Sciatic nerve (tissue), 2 donors: Measurements from ENCODE around the gene ZDHHC22. TPM values are rescaled to one million over a fixed set of nuclear protein-coding genes. Genes with fewer than 3 reads are reported as not detected.
"Not testable (repeated sequence)": the region's sequence is repeated elsewhere in the genome, so short reads cannot be mapped to it uniquely, and the experiment has no call there.

Experiments used
- ATAC-seq: fragments of 200-7000 bp; cut with Tn5 transposase; one replicate; pipeline ENCODE4 v1.9.1; 2020; ENCODE audit warnings: mild to moderate bottlenecking, moderate library complexity
- DNase-seq: peaks from one replicate; pipeline ENCODE4 v3.0.0-alpha.2; 2020; ENCODE audit warnings: low spot score
- intact Hi-C: fragments of 100-400 bp; cut with DNase I; formaldehyde crosslinking; loops from one replicate; pipeline ENCODE4 v1.14.2; 2022
- total RNA-seq: library from RNA; stranded (reverse); fragmentation: NEBNext Ultra II Directional; extraction: Animal tissue kit (Norgen Biotek cat#: 25700); gene quantifications from one replicate; pipeline ENCODE4 v1.2.1, GENCODE V29; 2021
- donor health status: DM: no; HTN: no; CAD: no.
- donor health status: DM: no; HTN: no; CAD: no.

ZDHHC22 gene, protein sequence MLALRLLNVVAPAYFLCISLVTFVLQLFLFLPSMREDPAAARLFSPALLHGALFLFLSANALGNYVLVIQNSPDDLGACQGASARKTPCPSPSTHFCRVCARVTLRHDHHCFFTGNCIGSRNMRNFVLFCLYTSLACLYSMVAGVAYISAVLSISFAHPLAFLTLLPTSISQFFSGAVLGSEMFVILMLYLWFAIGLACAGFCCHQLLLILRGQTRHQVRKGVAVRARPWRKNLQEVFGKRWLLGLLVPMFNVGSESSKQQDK
- not detected for total RNA-seq

- ATAC-seq (no peak), DNase-seq (no peak)
- intact Hi-C loops, result no loop called here
These were observed at the start of gene ZDHHC22 for GRCh38 chr14:77141214-77142004. ZDHHC22 (minus strand) TSS chr14:77141791; CDS start chr14:77139738, 2,053 bp downstream.

GRCh38 chr14:77190977-77191376 lies 49.4 kb upstream of the ZDHHC22 start:
- intact Hi-C loops, result no loop called here
- DNase-seq (no peak), ATAC-seq (no peak)

GRCh38 chr14:77189479-77189878 lies 47.9 kb upstream of the ZDHHC22 start:
- DNase-seq (no peak), ATAC-seq (no peak)

DNA sequence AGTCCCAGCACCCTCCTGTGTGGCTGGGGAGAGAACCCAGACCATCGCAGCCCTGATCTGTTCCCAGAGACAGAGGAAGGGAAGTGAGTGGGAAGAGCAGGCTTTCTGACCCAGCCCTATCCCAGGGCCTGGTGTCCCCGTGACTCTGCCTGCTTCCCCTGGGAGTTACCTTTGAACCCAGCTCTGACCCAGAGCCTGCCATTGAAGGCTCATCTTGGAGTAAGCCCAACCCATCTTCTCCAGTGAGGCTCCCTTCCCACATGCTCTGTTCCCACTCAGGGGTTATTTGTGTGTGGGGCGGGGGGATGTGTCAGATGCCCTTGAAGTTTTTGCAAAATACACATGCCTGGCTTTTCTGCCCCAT lies 46.0 kb upstream of the ZDHHC22 start:
- ATAC-seq, result no peak
- intact Hi-C loops, result no loop called here
- no peak for DNase-seq

More at GRCh38 chr14:77189479-77189878, 47.9 kb upstream of the ZDHHC22 start:
- intact Hi-C loops, result no loop called here

GRCh38 chr14:77186911-77187648 lies 45.5 kb upstream of the ZDHHC22 start:
- DNase-seq (no peak), ATAC-seq (no peak)
- intact Hi-C loops, result no loop called here

DNA sequence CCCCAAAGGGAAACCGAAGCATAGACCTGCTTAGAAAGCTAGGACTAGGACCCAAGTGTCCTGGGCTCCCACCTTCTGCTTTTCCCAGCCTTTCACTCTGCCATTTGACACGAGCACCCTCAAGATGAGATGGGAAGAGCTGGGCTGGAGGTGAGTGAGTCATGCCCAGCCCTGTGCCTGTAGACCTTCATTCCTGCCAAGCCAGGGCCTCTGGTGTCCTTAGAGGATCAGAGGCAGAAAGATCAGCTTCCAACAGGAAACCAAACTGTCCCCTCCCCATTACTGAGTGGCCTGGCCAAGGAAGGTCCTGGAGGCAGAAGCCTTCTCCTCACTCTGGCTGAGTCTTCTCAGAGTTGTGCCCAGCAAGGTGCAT lies 43.5 kb upstream of the ZDHHC22 start:
- intact Hi-C loops, result no loop called here
- ATAC-seq (no peak), DNase-seq (no peak)

- DNase-seq, result no peak
- no peak for ATAC-seq
These were observed 43.0 kb upstream of the ZDHHC22 start for GRCh38 chr14:77184396-77185092.

GRCh38 chr14:77183896-77184295 lies 42.3 kb upstream of the ZDHHC22 start:
- intact Hi-C loops, result no loop called here
- no peak for DNase-seq
- ATAC-seq, result no peak

More at GRCh38 chr14:77184396-77185092, 43.0 kb upstream of the ZDHHC22 start:
- intact Hi-C loops, result no loop called here

GRCh38 chr14:77181603-77182437 lies 40.2 kb upstream of the ZDHHC22 start, which contains the start of gene TMEM63C:
TMEM63C (plus strand) TSS chr14:77181798; CDS start chr14:77218814, 37,016 bp downstream.
- no peak for DNase-seq
- intact Hi-C loops, result no loop called here
- ATAC-seq, result no peak

GRCh38 chr14:77180726-77181602 lies 39.4 kb upstream of the ZDHHC22 start:
- ATAC-seq (no peak), DNase-seq (no peak)
- intact Hi-C loops, result no loop called here

GRCh38 chr14:77178656-77179055 lies 37.1 kb upstream of the ZDHHC22 start:
- intact Hi-C loops, result no loop called here
- ATAC-seq (no peak), DNase-seq (no peak)

DNA sequence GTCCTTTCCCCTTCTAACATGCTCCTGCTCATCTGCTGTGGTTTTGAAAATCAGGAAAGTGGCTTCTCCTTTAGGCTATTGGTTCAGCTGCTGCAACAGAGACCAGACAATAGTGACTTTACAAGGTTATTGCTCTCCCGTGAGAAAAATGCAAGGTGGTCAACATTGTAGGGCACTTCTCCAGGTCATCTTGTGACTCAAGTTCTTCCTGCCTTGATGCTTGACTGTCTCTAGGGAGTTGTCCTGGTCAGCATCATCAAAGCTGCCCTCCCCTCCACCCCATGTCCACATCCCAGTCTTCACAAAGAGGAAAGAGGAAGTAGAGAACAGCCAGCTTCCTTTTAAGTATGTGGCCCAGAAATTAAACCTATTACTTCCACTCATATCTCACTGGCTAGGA lies 36.1 kb upstream of the ZDHHC22 start:
- DNase-seq (no peak), ATAC-seq (no peak)
- intact Hi-C loops, result no loop called here

DNA sequence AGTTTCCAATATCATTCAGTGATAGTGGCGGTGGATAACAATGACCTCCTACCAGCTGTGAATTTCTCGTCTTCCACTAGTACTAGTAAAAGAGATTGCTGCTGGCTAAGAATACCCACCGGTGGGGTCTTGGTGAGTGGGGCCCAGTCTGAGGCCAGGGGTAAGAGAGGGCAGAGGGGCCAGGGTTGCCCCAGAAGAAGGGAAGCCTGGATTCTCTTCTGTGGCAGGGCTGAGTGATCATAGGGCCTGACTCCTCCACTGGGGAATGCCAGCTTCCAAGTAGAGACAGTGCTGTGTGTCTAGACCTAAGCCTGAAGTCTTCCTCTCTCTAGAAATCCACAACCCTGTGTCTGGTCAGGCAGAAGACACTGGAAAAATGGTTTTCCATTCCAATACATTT lies 34.3 kb upstream of the ZDHHC22 start:
- no peak for DNase-seq
- intact Hi-C loops, result no loop called here
- ATAC-seq, result no peak

GRCh38 chr14:77173911-77174617 lies 32.5 kb upstream of the ZDHHC22 start:
- DNase-seq, intact Hi-C loops, ATAC-seq: not testable (repeated sequence)

DNA sequence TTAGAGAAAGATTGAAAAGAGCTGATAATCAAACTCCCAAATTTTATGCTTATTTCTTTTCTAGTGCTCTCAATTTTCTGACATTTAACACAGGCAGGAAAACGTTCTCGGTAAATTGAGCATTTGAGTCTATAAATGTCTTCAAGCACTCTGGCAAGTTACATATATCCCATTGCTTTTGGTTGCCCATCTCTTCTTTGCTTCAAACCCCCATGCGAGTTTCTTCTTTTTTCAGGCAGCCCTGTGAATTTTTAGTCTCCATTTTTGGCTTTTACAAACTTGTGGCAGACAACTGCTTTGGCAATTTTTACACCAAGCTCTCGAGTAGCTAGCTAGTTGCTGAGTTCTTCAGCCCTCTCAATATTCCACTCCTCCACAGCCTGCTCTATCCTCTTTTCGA lies 31.3 kb upstream of the ZDHHC22 start:
- intact Hi-C loops, result no loop called here
- ATAC-seq (no peak), DNase-seq (no peak)

GRCh38 chr14:77170045-77170444 lies 28.5 kb upstream of the ZDHHC22 start:
- ATAC-seq (no peak), DNase-seq (no peak)
- intact Hi-C loops, result no loop called here

- intact Hi-C loops, result no loop called here
- DNase-seq (no peak), ATAC-seq (no peak)
These were observed 19.4 kb upstream of the ZDHHC22 start for GRCh38 chr14:77161011-77161410.
